ENCODE results near the gene SLFN5.

DNA sequence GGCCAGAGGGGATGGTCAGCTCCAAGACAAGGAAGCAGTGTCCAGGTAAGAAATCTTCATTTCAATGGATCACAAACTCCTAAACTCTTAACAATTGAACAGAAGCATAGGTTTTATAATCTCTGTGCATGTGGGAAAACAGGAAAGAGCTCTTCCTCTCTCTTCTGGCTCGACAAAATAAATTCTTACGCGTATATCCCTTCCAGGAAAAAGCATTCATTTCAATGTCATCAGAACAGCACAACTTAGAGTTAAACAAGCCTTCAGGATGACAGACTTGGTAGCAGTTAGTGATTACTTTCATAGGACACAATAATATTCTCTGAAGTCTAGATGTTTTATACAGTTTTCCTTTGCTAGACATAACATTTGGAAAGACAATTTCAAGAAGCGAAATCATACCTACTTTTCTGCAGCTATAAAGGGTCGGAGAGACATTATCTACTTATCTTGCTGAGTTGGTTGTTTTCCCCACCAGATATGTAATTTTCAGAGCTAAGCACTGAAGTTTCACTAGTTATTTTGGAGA lies 29.4 kb upstream of the SLFN5 start:
- TF ChIP-seq, protein P1, sequence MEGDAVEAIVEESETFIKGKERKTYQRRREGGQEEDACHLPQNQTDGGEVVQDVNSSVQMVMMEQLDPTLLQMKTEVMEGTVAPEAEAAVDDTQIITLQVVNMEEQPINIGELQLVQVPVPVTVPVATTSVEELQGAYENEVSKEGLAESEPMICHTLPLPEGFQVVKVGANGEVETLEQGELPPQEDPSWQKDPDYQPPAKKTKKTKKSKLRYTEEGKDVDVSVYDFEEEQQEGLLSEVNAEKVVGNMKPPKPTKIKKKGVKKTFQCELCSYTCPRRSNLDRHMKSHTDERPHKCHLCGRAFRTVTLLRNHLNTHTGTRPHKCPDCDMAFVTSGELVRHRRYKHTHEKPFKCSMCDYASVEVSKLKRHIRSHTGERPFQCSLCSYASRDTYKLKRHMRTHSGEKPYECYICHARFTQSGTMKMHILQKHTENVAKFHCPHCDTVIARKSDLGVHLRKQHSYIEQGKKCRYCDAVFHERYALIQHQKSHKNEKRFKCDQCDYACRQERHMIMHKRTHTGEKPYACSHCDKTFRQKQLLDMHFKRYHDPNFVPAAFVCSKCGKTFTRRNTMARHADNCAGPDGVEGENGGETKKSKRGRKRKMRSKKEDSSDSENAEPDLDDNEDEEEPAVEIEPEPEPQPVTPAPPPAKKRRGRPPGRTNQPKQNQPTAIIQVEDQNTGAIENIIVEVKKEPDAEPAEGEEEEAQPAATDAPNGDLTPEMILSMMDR (IDR thresholded peaks at IDR 0.05; ENCODE audit: borderline replicate concordance, extremely low read depth, low read length, poor library complexity, severe bottlenecking), result no peak
- TF ChIP-seq EZH2 (IDR thresholded peaks at IDR 0.05; ENCODE audit: borderline replicate concordance, low read depth, low read length, severe bottlenecking), result no peak

Measured in DND-41 (cell line).